Measurements from ENCODE around the gene RAB35.

RAB35 gene

GRCh38 chr12:120081641-120082040 lies 34.9 kb downstream of the RAB35 start:
- no peak for DNase-seq

DNA sequence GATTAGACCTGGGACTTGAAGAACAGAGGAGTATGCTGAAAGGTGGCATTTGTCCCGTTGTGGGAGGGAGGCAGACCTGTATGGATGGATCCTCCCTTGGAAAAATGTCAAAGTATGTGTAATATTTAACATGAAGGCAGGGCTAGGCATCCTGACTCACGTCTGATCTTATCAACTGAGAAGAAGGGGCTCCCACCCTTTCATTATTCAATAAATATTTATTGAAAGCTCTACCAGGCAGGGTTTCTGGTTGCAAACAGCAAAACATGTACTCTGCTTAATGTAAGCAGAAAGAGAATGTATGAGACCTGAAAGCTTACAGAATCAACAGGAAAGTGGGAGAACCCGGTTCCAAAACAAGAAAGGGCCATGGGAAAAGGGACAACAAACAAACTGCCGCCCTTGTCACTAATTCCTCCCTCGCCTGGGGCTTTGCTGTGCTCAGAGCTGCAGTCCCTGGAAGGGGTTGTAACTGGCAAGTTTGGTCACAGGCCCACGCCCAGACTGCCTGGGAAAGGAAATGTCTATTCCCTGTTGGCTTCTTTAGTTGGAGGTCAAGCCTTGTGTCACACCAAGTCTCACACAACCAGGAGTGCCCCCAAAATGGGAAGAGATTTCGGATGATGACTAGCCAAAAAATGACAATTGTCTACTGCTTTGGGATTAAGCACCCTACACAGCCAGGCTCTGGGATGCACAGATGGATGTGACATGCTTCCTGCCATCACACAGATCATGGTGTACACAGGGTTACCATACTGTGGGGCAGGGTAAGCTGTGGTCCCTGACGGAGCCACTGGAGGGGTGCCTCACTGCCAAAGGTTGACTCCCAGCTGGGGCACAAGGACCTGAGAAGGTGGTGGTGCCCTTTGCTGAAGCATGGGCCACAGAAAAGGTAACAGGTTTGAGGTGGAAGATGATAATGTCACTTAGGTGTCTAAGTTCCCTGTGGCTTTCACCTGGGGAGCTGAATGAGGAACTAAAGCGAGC lies 36.8 kb downstream of the RAB35 start:
- DNase-seq = no peak

DNA sequence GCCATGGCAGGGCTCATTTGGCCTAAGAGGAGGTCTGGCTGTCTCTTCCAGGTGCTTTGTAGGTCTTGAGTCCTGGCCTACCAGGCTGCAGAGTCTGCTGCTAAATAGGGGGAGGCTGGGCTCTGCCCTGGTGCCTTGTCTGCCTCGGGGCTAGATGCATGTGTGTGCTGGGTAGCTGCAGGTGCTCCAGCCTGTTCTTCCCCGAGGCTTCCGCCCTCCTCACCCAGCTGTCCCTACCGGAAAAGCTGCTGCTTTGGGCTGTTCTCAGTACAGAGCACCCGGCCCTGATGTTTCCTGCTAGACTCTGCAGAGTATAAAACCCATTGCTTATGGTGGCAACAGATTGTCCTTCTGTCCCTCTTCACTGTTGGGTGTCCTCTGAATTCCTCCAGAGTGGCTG lies 37.7 kb downstream of the RAB35 start:
- no peak for DNase-seq

DNA sequence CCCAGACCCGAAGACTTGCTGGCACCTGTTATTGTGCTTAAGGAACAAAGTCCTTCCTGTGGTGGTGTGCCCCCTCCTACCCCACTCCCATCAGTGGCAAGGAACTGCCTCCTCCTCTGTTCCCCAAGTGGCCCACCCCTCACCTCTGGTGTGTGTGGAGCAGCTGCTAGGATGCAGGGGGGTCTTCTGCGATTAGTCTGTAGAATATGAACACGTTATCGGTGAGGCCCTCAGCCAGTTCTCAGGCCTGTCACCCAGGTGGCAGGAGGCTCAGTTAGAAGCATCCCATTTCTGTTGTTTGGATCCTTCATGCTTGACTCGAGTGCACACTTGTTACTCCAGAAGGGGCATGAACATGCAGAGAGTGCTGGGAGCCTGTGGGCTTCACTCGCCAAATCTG lies 39.3 kb downstream of the RAB35 start:
- no peak for DNase-seq

DNA sequence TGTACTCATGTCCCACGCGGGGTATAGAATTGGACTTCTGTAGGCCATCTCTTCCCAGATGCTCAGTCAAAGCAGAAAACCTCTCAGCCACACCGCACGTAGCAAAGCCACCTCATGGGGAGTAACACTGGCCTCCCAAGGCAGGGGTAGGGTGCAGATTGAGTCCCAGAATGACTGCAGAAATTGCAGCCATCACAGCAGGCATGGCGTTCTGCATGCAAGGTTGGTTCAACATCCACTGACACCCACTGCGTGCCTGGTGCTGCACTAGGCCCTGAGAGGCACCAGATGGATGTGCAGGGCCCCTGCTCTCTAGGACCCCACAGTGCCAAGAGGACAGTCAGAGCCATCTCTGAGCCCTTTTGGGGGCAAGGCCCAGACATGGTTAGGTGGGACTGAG lies 39.9 kb downstream of the RAB35 start:
- no peak for DNase-seq

DNA sequence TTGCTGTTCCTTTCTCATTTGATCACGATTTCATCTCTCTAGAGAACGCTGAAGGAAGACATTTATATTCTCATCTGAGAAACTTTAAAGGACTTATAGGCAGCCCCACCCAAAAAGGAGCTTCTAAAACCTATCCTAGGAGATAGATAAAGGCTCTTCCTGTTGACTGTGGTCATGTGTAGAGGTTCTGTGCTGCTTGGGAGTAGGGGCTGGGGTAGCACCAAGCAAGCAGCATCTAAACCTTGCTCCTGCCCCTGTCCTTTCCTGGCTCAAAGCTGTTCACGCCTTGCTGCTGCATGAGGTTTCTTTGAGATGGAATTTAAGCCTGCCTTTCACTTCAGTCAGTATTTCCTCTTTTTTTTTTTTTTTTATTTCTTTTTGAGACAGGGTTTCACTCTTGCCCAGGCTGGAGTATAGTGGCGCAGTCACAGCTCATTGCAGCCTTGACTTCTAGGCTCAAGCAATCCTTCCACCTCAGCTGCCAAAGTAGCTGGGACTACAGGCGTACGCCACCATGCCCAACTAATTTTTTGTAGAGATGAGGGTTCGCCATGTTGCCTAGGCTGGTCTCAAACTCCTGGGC lies 41.4 kb downstream of the RAB35 start:
- DNase-seq = no peak

DNA sequence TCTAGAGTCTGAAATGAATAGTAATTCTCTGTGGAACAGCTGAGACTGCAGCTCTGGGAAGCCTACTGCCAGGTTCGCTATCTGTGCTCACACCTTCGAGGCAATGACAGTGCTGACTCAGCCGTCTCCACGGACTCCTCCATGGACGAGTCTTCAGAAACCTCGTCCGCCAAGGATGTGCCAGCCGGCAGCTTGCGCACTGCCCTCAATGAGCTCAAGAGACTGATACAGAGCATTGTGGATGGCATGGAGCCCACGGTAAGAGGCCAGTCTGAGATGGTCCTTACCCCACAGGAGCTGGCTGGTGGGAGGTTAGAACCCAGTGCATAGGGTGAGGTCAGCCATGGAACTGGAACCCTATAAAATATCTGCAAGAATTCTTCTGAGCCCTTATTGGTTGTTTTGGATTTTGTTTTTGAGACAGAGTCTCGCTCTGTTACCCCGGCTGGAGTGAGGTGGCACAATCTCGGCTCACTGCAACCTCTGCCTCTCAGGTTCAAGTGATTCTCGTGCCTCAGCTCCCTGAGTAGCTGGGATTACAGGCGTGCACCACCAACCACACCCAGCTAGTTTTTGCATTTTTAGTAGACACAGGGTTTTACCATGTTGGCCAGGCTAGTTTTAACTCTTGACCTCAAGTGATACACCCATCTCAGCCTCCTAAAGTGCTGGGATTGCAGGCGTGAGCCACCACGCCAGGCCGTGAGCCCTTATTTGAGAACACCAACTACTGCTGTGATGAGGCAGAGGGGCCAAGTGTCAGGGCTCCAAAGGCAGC lies 43.9 kb downstream of the RAB35 start:
- DNase-seq = no peak

GRCh38 chr12:120071493-120072020 lies 45.0 kb downstream of the RAB35 start:
- no peak for DNase-seq

DNA sequence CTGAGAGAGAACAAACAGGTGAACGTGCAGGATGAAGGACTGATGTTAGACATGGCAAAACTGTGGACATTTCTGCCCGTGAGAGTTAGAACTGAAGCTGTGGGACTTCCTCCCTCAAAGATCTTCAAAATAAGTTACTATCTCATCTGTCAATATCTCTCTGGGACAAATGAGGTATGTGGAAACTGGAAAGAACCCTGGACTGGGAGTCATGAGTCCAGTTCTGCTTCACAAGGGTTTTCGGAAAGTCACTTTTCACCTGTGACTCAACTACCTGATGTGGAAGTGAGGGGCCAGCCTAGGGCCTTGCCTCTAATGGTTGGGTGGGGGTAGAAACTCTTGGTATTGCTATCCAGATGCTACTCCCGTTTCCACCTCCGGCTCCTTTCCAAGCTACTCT lies 47.3 kb downstream of the RAB35 start:
- no peak for DNase-seq

DNA sequence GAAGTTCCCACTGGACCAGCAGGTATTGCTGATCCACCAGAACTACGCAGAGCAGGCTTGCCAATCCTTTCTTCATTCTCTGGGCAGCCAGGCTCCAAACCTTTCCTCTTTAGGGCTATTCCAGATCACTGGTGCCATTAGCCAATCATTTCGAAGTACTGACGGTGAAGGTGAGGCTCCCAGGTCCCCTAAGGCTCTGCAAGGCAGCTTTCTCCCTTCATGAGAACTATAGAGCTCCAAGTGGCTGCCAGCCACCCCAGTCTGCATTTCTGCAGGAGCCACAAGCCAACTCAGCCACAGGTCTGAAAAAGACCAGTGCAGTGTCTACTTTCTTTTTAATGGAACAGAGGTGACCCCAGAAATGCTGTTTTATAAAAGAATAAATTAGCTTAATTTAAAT lies 48.7 kb downstream of the RAB35 start:
- DNase-seq = no peak

DNA sequence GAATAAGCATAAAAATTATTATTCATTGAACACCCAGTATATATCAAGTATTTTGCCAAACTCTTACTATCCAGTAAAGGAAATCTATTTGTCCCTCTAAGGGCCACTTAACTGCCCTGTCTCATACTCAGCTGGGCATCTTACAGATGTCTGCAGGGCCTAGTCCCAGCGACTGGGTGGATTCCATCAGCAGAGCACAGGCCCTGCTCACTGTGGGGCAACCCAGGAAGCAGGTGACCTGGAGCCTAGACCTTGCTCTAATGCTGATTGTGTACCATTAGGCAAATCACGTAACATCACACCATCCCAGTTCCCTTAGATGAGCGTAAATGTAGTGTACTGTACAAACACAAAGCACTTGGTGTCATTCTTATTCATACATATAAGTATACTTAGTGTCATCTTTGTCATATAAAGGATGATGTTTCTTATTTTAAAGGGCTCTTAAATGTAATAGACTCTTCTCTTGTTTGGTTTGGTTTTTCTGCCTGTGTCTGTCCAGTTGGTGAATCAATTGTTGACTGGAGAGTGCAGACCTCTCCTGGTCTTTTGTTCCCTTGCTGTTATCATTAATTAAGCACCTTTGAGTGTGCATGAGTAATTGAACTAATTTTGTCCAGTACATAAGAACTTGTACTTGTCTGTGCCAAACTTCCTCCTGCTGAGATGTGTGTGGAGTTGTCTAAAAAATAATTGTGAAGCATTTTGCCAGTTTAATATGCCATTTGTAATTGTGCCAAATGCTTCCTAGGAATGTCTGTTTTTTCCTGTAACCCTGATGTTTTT lies 49.3 kb downstream of the RAB35 start:
- DNase-seq = no peak

DNA sequence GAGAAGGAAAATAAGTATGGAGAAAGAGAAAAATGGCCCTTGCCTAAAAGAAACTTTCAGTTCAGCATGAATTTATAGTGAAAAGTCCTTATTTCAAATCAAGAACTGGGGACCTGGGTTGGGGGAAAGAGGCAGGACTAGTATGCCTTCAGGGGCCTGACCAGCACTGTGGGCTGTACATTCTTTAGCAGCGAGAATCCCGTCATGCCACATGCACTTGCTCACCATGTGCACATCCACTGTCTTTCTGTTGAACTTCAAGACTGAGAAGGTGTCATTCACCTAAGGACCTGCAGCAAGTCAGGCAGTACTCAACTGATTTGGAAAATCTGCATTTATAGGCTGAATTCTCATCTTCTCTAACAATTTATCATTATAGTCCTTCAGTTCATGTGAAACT lies 50.2 kb downstream of the RAB35 start:
- DNase-seq = no peak

GRCh38 chr12:120065472-120065871 lies 51.1 kb downstream of the RAB35 start:
- DNase-seq = no peak

DNA sequence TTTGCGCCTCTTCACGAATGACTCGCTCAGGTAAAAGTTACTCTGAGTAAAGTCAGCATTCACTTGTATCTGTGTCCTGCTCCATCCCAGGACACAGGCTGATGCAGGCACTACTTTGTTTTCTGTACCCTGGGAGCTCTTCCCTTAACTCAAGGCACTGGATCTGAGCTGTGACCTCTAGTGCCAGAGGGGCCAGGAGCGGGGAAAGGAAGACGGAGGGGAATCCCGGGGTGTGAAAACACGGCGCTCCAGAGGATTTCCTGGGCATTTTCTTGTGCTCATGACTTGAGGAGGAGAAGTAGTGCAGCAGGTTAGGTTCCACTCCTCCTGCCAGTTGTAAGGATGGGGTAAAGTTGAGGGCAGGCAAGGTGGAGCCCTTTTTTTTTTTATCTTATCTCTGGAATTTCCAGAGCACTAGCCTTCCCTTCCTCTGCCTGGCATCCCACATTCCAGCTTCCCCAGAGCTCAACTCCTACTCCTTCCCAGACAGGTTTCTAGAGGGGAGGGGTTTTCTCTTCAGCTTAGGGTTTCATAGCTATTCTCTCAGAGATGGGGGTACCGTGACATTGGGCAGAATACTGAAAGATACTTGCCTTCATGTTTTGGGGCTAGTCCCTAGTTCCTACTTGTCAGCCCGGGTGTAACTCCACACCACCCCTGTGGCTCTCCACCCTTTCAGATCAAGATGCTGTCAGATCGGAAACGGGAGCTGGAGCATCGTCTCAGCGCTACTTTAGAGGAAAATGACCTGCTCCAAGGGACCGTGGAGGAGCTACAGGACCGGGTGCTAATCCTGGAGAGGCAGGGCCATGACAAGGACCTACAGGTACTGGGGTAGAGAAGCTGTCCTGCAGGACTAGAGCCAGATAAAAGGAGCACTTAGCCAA lies 52.3 kb downstream of the RAB35 start:
- DNase-seq = no peak

DNA sequence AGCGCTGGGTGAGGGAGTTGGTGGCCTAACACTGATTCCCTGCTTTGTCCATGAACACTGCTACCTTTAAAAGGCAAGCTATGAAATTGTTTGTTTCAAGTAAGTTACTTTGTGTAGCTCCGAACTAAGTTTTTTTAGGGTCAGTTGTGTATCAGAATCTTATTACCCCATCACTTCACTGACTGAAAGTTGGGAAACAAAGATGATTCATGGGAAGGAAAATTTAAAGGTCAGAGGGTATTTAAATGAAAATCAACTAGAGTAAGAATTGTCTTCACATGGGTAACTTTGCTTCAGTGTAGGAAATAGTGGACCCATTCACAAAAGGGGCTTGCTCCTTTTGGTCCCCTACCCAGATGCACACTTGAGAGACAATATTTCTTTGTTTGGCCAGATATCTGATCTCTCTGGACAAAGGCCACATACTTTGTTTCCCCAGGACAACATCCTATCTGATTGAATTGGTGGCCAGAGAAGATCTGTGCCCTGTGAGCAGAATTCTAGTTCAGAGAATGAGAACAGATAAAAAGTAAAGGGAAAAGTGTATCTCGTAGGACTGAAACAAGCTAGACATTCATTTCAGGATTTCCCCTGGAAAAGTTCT lies 53.5 kb downstream of the RAB35 start:
- DNase-seq = no peak

DNA sequence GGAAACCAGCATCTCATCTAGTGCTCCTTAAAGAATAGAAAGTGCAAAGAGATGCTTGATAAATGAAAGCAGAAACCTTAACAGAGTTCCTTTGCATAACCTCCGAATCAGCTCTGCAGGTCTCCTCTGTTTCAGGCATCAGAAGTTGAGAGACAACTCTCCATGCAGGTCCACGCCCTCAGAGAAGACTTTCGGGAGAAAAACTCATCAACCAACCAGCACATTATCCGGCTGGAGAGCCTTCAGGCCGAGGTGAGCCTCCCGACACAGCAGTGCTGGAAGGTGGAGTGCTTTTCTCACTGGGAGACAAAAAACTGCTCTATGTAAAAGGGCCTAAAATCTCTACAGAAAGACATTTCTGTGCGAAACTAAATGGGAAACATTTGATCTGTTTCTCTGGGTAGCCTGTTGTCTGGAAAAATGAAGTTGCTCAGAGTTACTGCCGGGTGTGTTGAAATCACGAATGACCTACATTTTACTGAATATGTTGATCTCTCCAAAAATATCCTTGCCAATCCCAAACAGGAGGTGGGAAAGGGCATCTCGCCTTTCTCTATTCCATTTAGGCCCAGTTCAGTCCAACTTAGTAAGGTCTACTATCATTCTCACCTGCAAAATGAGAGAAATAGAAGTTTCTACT lies 54.9 kb downstream of the RAB35 start:
- DNase-seq = no peak

DNA sequence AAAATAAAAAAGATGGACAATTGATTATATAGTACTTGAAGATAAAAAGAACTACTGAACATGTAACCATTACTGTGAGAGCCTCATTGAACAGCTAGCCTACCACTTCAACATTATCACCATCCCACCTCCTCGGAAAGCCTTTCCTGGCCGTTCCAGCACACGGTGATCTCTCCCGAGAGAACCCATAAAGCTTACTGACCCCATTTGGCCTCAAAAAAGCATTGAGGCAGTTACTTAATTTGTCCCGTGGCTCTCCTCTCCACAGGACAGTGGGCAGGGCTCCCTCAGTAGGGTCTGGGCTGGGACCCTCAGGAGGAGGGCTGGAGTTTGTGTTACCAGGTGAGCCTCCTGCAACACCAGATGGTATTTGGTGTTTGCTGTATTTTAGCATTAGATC lies 55.8 kb downstream of the RAB35 start:
- no peak for DNase-seq

- DNase-seq = no peak
Observed at GRCh38 chr12:120060196-120060595, 56.4 kb downstream of the RAB35 start.

DNA sequence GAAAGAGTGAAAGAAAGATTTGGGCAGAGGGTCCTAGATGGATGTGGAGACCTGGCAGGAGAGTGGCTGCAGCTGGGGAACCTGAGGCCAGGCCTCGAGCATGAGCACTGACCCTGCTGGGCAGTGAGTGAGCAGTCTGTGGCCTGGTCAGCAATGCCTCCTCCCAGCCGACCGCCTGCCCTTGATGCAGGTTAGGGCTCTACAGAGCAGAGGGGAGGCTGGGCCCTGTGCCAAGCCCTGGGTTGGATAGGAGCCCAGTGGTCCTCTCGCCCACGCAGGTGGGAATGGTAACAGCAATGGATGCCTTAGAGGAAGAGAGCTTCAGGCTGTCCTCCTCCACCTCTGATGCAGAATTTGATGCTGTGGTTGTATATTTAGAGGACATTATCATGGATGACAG lies 59.8 kb downstream of the RAB35 start:
- DNase-seq = no peak

- DNase-seq = no peak
Observed at GRCh38 chr12:120055231-120056000, 61.1 kb downstream of the RAB35 start.
